Stimulated activated CD8-positive, alpha-beta memory T cell treated with anti-CD3 and anti-CD28 coated beads, Interleukin-12 subunit alpha, Interleukin-12 subunit beta, amount 100 ng/mL, for 1 hour (primary cell): ENCODE data around the gene GPR68.
"Not testable (repeated sequence)": the region's sequence is repeated elsewhere in the genome, so short reads cannot be mapped to it uniquely, and the experiment has no call there.

ENCODE experiments used
- DNase-seq: peaks from one replicate; pipeline ENCODE4 v3.0.0-alpha.2; 2020; ENCODE audit warnings: low read depth

Gene GPR68

DNA sequence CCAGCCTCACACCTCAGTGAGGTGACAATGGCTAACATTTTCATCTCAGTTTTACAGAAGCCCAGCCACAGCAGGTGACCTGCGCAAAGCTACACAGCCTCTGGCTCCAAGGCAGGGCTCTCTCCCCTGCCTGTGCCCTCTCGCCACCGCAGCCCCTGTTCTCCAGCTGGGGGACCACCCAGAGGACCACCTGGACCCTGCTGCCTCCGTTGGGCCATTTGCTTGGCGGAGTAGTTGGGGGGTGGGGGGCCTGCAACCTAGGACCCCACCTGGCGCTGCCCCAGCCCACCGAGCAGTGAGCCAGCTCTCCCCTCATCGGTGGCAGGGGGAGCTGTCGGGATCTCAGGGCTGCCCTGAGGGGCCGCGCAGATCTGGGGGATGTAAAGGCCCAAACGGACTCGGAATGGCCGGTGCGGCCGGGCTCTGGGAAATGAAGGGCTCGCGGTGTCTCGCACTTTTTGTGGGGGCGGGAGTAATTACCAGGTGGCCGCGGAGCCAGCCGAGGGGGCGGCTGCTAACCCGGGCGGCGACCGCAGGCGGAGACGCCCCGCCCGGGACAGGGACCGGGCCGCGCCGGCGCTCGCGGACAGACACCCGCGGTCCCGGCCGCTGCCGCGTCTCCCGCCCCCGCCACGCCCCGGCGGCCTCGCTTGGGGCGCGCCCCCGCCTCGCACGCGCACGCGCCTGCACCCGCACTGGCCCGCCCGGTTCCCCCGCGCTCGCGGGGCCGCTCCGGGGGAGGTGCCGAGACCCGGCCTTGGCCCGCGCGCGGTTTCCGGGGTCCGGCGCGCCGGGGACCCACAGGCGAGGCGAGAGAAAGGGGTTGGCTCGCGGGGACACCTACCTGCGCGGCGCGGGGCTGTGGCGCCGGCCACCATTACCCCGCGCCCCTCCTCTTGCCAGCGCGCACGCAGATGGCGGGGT is 8.6 kb upstream of the GPR68 start:
- DNase-seq = no peak

DNA sequence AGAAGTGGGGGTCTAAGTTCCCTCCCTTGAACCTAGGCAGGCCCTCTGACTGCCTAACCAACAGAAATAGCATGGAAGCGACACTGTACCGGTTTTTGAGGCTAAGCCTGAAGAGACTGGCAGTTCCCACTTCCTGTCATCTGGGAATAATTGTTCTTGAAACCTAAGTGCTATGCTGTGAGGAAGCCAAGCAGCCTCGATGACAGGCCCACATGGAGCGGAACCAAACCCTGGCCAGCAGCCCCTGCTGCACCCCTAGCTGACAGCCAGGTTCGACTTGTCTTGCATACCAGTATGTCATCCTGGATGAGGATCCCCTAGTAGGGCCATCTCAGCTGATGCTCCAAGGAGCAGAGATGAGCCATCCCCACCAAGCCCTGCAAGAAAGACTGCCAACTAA is 6.4 kb upstream of the GPR68 start:
- no peak for DNase-seq

GRCh38 chr14:91249841-91250616 is 5.5 kb upstream of the GPR68 start:
- no peak for DNase-seq

GRCh38 chr14:91246051-91246852 is 1.7 kb upstream of the GPR68 start:
- DNase-seq = peak; percentile 51

DNA sequence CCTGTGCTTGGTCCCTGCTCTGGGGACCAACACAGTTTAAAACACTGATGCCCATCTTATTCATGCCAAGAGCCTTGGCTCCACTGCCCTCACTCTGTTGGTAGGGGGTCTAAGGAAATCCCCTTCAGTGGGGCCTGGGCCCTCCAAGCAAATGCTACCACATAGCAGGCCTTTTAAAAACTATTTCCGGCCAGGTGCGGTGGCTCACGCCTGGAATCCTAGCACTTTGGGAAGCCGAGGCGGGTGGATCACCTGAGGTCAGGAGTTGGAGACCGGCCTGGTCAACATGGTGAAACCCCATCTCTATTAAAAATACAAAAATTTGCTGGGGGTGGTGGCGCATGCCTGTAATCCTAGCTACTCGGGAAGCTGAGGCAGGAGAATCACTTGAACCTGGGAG is 1.1 kb upstream of the GPR68 start:
- DNase-seq = not testable (repeated sequence)

GRCh38 chr14:91245029-91245428 is 525 bp upstream of the GPR68 start:
- DNase-seq = peak; percentile 37

- no peak for DNase-seq
Measured at GRCh38 chr14:91243074-91243471, 1.4 kb downstream of the GPR68 start.

DNA sequence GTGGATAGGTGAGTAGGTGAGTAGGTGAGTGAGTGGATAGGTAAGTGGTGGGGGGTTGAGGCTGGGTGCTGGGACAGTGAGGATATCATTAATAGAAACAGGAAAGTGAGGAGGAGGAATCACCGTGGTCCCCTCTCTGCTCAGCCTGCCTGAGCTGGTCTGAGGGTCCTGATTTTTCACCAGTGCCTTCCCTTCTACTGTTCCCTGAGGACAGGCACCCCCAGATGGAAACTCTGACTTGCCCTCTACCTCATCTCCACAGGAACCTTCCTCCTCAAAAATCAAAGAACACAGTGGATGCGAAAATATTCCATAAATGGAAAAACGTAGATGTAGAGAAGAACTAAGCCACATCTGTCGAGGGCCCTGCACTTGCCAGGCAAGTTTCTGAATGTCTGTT is 1.9 kb downstream of the GPR68 start:
- DNase-seq = no peak

DNA sequence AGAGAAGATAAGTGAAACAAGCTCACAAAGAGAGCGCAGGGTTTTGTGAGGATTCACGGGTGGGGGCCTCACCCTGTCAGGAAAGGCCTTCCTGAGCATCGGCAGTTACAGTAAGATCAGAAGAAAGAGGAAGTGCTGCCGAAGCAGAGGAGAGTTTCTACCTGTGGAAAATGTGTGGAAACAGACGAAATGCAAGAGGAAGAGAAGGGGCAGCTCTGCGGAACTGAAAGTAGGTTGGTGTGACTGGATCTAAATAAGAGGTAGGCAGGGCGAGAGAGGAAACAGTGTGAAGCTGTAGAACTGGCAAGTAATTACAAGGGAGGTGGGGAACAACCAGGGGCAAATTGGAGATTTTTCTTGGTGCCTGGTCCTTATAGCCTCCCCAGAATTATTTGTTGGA is 2.6 kb downstream of the GPR68 start:
- no peak for DNase-seq

DNA sequence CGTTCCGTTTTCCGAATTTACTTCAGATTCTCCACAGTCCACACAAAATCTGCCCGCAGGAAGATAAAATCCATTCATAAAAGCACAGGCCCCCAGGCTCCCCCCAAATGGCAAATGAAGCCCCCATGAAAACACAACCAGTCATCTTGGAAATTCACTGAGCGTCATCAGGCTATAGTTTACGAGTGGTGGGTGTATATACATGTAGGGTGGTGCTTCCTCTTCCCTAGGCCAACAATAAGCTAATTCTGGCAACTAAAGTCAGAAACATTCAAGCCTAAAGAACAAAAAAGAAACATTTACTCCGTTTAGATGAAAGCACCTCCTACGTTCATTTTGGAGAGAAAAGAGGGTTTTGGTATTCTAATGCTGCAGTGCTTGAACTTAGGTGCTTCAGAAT is 5.8 kb downstream of the GPR68 start:
- DNase-seq = no peak

- DNase-seq = no peak
Measured at GRCh38 chr14:91238085-91238484, 6.4 kb downstream of the GPR68 start.

DNA sequence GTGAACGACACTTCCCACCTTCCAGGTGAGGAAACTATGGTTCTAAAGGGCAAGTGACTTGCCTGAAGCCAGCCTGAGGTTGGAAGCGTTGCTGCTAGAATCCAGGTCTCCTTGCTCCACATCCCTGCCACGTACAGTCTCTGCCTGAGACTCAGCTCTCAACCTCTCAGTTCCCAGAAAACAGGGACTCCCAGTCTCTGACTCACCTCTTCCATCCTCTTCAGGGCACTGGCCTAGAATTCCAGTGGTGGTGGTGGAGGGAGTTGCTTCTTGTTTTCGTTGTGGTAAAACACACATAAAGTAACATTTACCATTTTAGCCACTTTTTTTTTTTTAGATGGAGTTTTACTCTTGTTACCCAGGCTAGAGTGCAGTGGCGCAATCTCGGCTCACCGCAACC is 7.3 kb downstream of the GPR68 start:
- DNase-seq = no peak

GRCh38 chr14:91235841-91236240 is 8.7 kb downstream of the GPR68 start:
- no peak for DNase-seq

DNA sequence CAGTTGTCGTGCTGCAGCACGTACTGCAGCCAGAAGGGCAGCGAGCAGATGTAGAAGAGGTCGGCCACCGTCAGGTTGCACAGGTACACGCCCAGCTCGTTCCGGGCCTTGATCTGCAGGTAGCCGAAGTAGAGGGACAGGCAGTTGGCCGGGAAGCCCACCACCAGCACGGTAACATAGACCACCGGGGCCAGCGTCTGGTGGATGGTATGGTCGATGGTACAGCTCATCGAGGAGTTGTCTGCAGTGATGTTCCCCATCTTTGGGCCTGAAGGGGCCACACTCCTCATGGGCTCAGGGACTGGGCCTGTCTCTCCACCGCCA is 9.8 kb downstream of the GPR68 start:
- no peak for DNase-seq

GRCh38 chr14:91233936-91234790 is 10.3 kb downstream of the GPR68 start:
- no peak for DNase-seq

GRCh38 chr14:91232603-91233002 is 11.9 kb downstream of the GPR68 start:
- DNase-seq = no peak

- no peak for DNase-seq
Measured at GRCh38 chr14:91232052-91232451, 12.5 kb downstream of the GPR68 start.

DNA sequence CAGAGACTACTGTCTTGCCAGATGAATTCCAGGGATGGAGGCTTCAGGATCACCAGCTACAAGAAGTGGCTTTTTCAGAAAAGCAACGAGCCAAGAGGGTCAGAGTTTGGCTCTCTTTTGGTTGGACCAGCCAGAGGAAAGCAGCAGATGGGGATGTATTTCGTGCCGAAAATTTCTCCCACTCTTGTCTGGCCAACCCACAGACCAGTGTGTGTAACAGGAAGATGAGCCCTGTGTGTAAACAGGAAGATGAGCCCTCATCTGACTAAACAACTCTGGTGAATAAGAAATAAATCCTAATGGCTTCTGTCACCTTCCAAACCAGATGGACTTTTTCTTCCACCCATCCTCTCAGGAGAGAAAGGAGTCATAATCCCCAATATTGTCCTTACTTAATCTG is 13.1 kb downstream of the GPR68 start:
- no peak for DNase-seq

DNA sequence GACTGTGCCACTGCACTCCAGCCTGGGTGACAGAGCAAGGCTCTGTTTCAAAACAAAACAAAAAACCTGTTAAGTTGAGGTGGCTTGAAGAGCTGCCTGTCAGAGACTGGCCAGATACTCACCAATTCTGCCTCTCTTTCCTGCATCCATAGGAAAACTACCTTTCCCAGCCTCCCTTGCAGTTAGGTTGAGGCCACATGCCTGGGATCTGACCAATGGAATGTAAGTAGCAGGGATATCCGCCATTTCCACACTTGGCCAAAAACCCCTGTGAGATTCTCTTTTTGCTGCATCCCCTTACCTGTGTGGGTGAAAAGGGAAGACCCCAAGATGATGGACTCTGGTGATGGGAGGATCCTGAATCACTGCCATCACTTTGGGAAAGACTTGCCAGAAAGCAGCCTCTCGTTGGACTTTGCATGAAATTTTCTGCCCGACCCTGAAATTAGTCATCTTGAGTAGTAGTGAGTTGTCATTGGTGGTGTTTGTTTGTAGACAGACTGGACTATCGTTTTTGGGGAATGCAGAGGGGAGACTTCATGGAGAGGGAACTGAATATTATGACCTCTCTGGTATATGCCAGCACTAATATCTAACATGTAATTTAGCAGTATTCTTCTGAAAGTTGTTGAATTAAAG is 14.0 kb downstream of the GPR68 start:
- DNase-seq = no peak

DNA sequence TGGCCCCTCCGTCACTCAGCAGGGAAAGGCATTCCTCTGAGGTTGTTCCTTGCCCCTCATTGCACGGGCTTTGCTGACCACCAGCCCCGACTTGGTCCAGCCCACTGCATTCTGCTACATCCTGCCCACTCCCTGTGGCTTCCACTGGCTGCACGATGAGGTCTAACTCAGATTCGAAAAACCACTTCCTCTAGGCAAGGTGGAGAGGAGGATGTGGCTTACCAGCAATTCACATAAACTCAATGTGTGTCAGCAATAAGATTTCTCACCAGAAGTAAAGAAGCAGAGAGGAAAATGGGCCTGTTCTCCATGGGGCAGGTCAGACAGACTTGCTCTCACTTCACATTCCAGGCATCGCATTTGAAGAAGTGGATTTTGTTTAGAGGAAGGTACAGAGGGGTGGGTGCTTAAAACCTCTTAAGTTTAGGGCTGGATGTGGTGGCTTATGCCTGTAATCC is 14.7 kb downstream of the GPR68 start:
- DNase-seq = peak; percentile 45

GRCh38 chr14:91229005-91229382 is 15.5 kb downstream of the GPR68 start:
- DNase-seq = no peak
